HepG2 (cell line): ENCODE measurements around the gene IKZF2. TPM values are rescaled to one million over a fixed set of nuclear protein-coding genes. Genes with fewer than 3 reads are reported as not detected.

Experiments used
- ATAC-seq: fragments of 200-7000 bp; cut with Tn5 transposase; 3 replicates; pipeline ENCODE4 v1.9.1; 2020; ENCODE audit warnings: mild to moderate bottlenecking, moderate library complexity
- BruUV-seq: library from RNA; stranded (reverse); fragments of 400-500 nt; replicated peaks from 2 replicates; lab custom pipeline; 2021; lab: Mats Ljungman, UMichigan
- CTCF ChIA-PET: fragments of 300-600 bp; formaldehyde crosslinking; extraction: SDS; loops from one replicate; lab custom pipeline; 2021; ENCODE audit warnings: low total read pairs, inconsistent platforms, low intra/inter-chr PET ratio; lab: Yijun Ruan, JAX
- POLR2A ChIA-PET: fragments of 350-600 bp; sonication (Branson Sonifier 250); formaldehyde crosslinking; loops from one replicate; lab custom pipeline; 2020; ENCODE audit warnings: antibody characterized with exemption, inconsistent platforms; lab: Yijun Ruan, JAX
- DNase-seq: peaks from one replicate; pipeline ENCODE4 v3.0.0-alpha.2; 2015; ENCODE audit warnings: low spot score
- FAIRE-seq: peaks from 3 replicates; lab custom pipeline; 2011; peaks lifted over from hg19 to GRCh38; lab: Jason Lieb, UNC
- H2AFZ ChIP-seq: one replicate; pipeline ENCODE4 v1.6.1; 2011; ENCODE audit warnings: low read length, inconsistent platforms
- H3K27ac ChIP-seq: fragments of 300-600 bp; 3 replicates; pipeline ENCODE4 v1.8.0; 2011; ENCODE audit warnings: mixed run types, mild to moderate bottlenecking, mixed read lengths, low read length, inconsistent platforms; ENCODE audit not compliant: insufficient read depth; ENCODE audit errors: extremely low read length
- H3K27me3 ChIP-seq, 2 experiments: fragments of 200-600 bp in 1 of 2; 2 replicates in 1 of 2; 3 replicates in 1 of 2; pipeline versions ENCODE4 v1.6.0 to v1.8.0; 2011; ENCODE audit warnings: low read length in 2 of 2, mild to moderate bottlenecking in 2 of 2, moderate library complexity in 2 of 2, inconsistent platforms in 1 of 2; ENCODE audit not compliant: insufficient read depth in 2 of 2, control insufficient read depth in 1 of 2
- H3K36me3 ChIP-seq, 2 experiments: fragments of 200-600 bp in 1 of 2; replicated peaks in 1 of 2; 2 replicates in 1 of 2; 3 replicates in 1 of 2; pipeline versions ENCODE4 v1.5.1 to v1.8.0; 2011; ENCODE audit warnings: low read length in 2 of 2, inconsistent platforms in 1 of 2; ENCODE audit not compliant: insufficient read depth in 2 of 2, control insufficient read depth in 1 of 2
- H3K4me1 ChIP-seq: 2 replicates; pipeline ENCODE4 v1.5.1; 2012; ENCODE audit warnings: low read length, inconsistent platforms; ENCODE audit not compliant: insufficient read depth
- H3K4me2 ChIP-seq: 2 replicates; pipeline ENCODE4 v1.6.0; 2011; ENCODE audit warnings: low read depth, low read length, inconsistent platforms
- H3K4me3 ChIP-seq, 3 experiments: fragments of 200-600 bp in 1 of 3; sonication (generic), shearing (Covaris generic) in 1 of 3; replicated peaks in 1 of 3; 2 replicates each; pipeline ENCODE4 v1.5.1; 2011 to 2016; ENCODE audit warnings: low read length in 3 of 3, inconsistent platforms in 2 of 3, low read depth in 2 of 3, mild to moderate bottlenecking in 2 of 3, control low read depth in 1 of 3, mixed read lengths in 1 of 3; ENCODE audit not compliant: insufficient read depth in 1 of 3
- H3K79me2 ChIP-seq: one replicate; pipeline ENCODE4 v1.6.1; 2011; ENCODE audit warnings: low read length, inconsistent platforms; ENCODE audit not compliant: insufficient read depth
- H3K9ac ChIP-seq: 2 replicates; pipeline ENCODE4 v1.6.0; 2011; ENCODE audit warnings: mild to moderate bottlenecking, low read depth, low read length, inconsistent platforms; ENCODE audit not compliant: insufficient read depth
- H3K9me3 ChIP-seq: 2 replicates; pipeline ENCODE4 v1.5.1; 2012; ENCODE audit warnings: mild to moderate bottlenecking, low read length
- H4K20me1 ChIP-seq: 2 replicates; pipeline ENCODE4 v1.6.0; 2011; ENCODE audit warnings: inconsistent platforms, mild to moderate bottlenecking, low read length, moderate library complexity; ENCODE audit not compliant: insufficient read depth
- GABPB1 ChIP-seq: IDR thresholded peaks from 2 replicates; pipeline ENCODE4 v1.6.1; 2016; ENCODE audit warnings: mild to moderate bottlenecking, missing genetic modification reagents, moderate library complexity, missing compliant biosample characterization
- MIER2 ChIP-seq: IDR thresholded peaks from 2 replicates; pipeline ENCODE4 v1.6.1; 2016; ENCODE audit warnings: missing biosample characterization, missing genetic modification reagents
- RNF2 ChIP-seq: fragments of 450-650 bp; conservative IDR thresholded peaks from 2 replicates; pipeline ENCODE4 v1.6.1; 2016; ENCODE audit warnings: low read depth
- SYNCRIP ChIP-seq: fragments of 200-400 bp; formaldehyde crosslinking; IDR thresholded peaks from 2 replicates; pipeline ENCODE4 v1.6.1; 2018; ENCODE audit warnings: mild to moderate bottlenecking, low read depth, low read length; ENCODE audit not compliant: insufficient read depth
- WGBS: methylation state at CpG from one replicate; pipeline ENCODE4 v1.1.6; 2017; ENCODE audit warnings: low lambda C conversion rate; 5-methylcytosine and 5-hydroxymethylcytosine counted together
- in situ Hi-C: cut with HindIII; loops from 2 replicates; pipeline ENCODE4 v1.10.0; 2017; ENCODE audit warnings: low pct_unique_long_range_greater_than_20kb; ENCODE audit not compliant: extremely low pct_ligation_motif_present
- intact Hi-C: fragments of 100-400 bp; cut with micrococcal nuclease; formaldehyde crosslinking; loops from one replicate; pipeline ENCODE4 v1.10.0; 2022; ENCODE audit not compliant: unreplicated experiment
- polyA plus RNA-seq, 8 experiments: library from polyadenylated mRNA; depleted of rRNA in 3 of 8; stranded (reverse) in 7 of 8; unstranded in 1 of 8; fragments of >200 nt; fragmentation: Illumina TruSeq in 4 of 8; extraction: Trizol in 4 of 8; gene quantifications; 2 replicates each; pipeline versions ENCODE4 v1.2.1 to v1.2.3, GENCODE V29; 2011 to 2016; ENCODE audit warnings: low read depth in 4 of 8, missing spikeins in 1 of 8, mixed read lengths in 1 of 8; ENCODE audit not compliant: insufficient read depth in 1 of 8
- total RNA-seq, 5 experiments: library from RNA; depleted of rRNA; stranded (reverse); fragments of >200 nt; fragmentation: Illumina TruSeq; extraction: Trizol; gene quantifications; 2 replicates each; pipeline ENCODE4 v1.2.3, GENCODE V29; 2016; ENCODE audit warnings: low read depth in 1 of 5
- TF ChIP-seq, protein P1 (sequence below): sonication (generic); formaldehyde crosslinking; IDR thresholded peaks from 2 replicates; pipeline ENCODE4 v1.4.0; 2020; ENCODE audit warnings: missing genetic modification reagents
- TF ChIP-seq, protein P2 (sequence below): sonication (generic); formaldehyde crosslinking; IDR thresholded peaks from 2 replicates; pipeline ENCODE4 v1.5.0; 2020; ENCODE audit warnings: missing genetic modification reagents

Gene IKZF2
- total and polyA plus RNA-seq, 2 of the 13 experiments (the other 11 are each of a cell fraction or from before 2014, with no cell fraction given), result 0.18 to 0.86 TPM

DNA sequence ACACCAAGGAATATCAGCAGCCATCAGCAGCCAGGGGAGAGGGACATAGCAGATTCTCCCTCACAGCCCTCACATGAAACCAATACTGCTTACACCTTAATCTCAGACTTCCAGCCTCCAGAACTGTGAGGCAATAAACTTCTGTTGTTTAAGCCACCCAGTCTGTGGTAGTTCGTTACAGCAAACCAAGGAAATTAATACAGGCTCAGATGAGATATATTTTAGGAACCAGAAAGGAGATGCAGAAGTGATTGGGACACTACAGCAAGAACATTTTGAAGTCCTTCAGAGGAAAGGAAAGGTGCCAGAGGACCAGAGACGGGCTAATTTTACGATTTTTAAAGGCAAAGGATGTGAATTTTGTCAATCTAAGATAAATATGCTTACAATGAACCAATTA is 60.6 kb downstream of the IKZF2 start (continued):
- TF ChIP-seq GABPB1 (CRISPR knock-in tag) (no peak), MIER2 (CRISPR knock-in tag) (no peak), RNF2 (no peak)
- TF ChIP-seq, protein P1, sequence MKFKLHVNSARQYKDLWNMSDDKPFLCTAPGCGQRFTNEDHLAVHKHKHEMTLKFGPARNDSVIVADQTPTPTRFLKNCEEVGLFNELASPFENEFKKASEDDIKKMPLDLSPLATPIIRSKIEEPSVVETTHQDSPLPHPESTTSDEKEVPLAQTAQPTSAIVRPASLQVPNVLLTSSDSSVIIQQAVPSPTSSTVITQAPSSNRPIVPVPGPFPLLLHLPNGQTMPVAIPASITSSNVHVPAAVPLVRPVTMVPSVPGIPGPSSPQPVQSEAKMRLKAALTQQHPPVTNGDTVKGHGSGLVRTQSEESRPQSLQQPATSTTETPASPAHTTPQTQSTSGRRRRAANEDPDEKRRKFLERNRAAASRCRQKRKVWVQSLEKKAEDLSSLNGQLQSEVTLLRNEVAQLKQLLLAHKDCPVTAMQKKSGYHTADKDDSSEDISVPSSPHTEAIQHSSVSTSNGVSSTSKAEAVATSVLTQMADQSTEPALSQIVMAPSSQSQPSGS (CRISPR knock-in tag), result no peak

DNA sequence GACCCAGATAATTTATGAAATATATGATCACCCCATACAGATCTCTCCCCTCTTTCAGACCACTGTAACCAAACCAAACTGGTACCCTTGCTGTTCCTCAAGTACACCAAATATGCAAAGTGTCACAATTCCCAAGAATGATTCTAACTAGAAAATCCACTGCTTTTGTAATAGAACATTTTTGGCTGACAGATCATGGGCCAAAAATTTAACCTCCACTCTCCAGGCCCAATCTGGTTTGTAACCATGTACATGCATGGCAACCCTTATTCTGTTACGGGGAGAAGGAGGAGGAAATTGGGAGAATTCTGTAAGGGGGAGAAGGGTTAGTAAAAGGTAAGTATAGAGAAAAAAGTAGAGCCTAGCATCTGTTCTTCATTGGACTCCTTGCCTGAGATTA is 62.0 kb downstream of the IKZF2 start:
- POLR2A ChIA-PET, result no interaction called here
- Histone ChIP-seq H3K9me3 (no peaks in the 10 kb centered on the region), H2AFZ (no peak overlapping the region), H3K4me2 (no peak overlapping the region), H3K9ac (no peak overlapping the region), H3K36me3 (no peaks in the 10 kb centered on the region), H3K79me2 (no peaks in the 10 kb centered on the region), H3K4me3 (no peak overlapping the region), H3K27ac (no peak overlapping the region), H3K27me3 (no peaks in the 10 kb centered on the region), H4K20me1 (no peaks in the 10 kb centered on the region), H3K4me1 (no peaks in the 10 kb centered on the region)
- FAIRE-seq, result no peak
- TF ChIP-seq, protein P2, sequence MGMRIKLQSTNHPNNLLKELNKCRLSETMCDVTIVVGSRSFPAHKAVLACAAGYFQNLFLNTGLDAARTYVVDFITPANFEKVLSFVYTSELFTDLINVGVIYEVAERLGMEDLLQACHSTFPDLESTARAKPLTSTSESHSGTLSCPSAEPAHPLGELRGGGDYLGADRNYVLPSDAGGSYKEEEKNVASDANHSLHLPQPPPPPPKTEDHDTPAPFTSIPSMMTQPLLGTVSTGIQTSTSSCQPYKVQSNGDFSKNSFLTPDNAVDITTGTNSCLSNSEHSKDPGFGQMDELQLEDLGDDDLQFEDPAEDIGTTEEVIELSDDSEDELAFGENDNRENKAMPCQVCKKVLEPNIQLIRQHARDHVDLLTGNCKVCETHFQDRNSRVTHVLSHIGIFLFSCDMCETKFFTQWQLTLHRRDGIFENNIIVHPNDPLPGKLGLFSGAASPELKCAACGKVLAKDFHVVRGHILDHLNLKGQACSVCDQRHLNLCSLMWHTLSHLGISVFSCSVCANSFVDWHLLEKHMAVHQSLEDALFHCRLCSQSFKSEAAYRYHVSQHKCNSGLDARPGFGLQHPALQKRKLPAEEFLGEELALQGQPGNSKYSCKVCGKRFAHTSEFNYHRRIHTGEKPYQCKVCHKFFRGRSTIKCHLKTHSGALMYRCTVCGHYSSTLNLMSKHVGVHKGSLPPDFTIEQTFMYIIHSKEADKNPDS (CRISPR knock-in tag), result no peak
- no peak for TF ChIP-seq SYNCRIP
- intact Hi-C loops, result no loop called here
- in situ Hi-C loops, result no loop called here
- no peak for ATAC-seq
- DNase-seq, result no peak
- no TSS peak for BruUV-seq
- CTCF ChIA-PET, result no interaction called here
- WGBS, result 2% methylated on average over 1 of the region's 1 CpG
